HL-60 (cell line): ENCODE measurements around the gene OIT3.

ENCODE experiments used
- DNase-seq, 2 experiments: peaks; one replicate each; pipeline ENCODE4 v3.0.0-alpha.2; 2010 to 2020; ENCODE audit warnings: low read depth in 1 of 2, low spot score in 1 of 2
- H3K27ac ChIP-seq: fragments of 250-450 bp; sonication (Bioruptor Pico); replicated peaks from 2 replicates; pipeline ENCODE4 v1.5.1; 2020; ENCODE audit warnings: mild to moderate bottlenecking, moderate library complexity
- H3K27me3 ChIP-seq: fragments of 250-450 bp; sonication (Bioruptor Pico); 2 replicates; pipeline ENCODE4 v1.5.1; 2021; ENCODE audit warnings: mild to moderate bottlenecking, moderate library complexity; ENCODE audit not compliant: insufficient read depth, poor library complexity, severe bottlenecking
- H3K4me3 ChIP-seq: replicated peaks from 2 replicates; pipeline ENCODE4 v1.5.1; 2011; ENCODE audit warnings: mild to moderate bottlenecking, control low read depth, low read length; ENCODE audit not compliant: insufficient read depth
- GABPA ChIP-seq: IDR thresholded peaks from 2 replicates; pipeline ENCODE4 v1.6.1; 2012; ENCODE audit warnings: low read depth
- POLR2AphosphoS5 ChIP-seq: IDR thresholded peaks from 2 replicates; pipeline ENCODE4 v1.6.1; 2012; ENCODE audit warnings: low read depth
- REST ChIP-seq: IDR thresholded peaks from 2 replicates; pipeline ENCODE4 v1.6.1; 2012; ENCODE audit warnings: low read depth; ENCODE audit not compliant: insufficient replicate concordance
- SPI1 ChIP-seq: IDR thresholded peaks from 2 replicates; pipeline ENCODE4 v1.6.1; 2012; ENCODE audit warnings: low read depth, mild to moderate bottlenecking, borderline replicate concordance
- TF ChIP-seq, protein P1 (sequence below): IDR thresholded peaks from one replicate; pipeline ENCODE4 v1.5.1; 2011; ENCODE audit warnings: low read length, control low read depth, inconsistent platforms; ENCODE audit not compliant: insufficient read depth

OIT3 gene

GRCh38 chr10:72855129-72855528, 38.4 kb upstream of the OIT3 start:
- DNase-seq, result no peak
- Histone ChIP-seq H3K27ac (no peak overlapping the region), H3K27me3 (no peaks in the 10 kb centered on the region), H3K4me3 (no peak overlapping the region)
- TF ChIP-seq GABPA, result no peak
- TF ChIP-seq POLR2AphosphoS5, result no peak
- no peak for TF ChIP-seq SPI1
- TF ChIP-seq REST, result no peak
- TF ChIP-seq, protein P1, sequence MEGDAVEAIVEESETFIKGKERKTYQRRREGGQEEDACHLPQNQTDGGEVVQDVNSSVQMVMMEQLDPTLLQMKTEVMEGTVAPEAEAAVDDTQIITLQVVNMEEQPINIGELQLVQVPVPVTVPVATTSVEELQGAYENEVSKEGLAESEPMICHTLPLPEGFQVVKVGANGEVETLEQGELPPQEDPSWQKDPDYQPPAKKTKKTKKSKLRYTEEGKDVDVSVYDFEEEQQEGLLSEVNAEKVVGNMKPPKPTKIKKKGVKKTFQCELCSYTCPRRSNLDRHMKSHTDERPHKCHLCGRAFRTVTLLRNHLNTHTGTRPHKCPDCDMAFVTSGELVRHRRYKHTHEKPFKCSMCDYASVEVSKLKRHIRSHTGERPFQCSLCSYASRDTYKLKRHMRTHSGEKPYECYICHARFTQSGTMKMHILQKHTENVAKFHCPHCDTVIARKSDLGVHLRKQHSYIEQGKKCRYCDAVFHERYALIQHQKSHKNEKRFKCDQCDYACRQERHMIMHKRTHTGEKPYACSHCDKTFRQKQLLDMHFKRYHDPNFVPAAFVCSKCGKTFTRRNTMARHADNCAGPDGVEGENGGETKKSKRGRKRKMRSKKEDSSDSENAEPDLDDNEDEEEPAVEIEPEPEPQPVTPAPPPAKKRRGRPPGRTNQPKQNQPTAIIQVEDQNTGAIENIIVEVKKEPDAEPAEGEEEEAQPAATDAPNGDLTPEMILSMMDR, result no peak

DNA sequence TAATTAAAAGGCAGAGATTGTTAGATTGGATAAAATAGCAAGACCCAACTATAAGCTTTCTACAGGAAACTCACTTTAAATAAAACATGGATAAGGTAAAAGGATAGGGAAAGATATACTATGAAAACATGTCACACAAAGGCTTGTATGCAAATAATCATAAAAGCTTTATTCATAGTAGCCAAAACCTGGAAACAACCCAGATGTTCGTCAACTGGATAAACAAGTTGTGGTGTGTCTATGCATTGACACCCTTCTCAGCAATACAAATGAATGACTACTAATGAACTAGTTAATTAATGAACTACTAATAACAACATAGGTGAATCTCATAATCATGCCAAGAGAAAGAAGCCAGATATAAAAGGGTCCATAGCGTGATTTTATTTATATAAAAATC, 37.7 kb upstream of the OIT3 start:
- DNase-seq, result no peak
- TF ChIP-seq REST (no peak), POLR2AphosphoS5 (no peak), SPI1 (no peak), GABPA (no peak)
- TF ChIP-seq, protein P1, result no peak
- H3K4me3 ChIP-seq, result no peak overlapping the region
- no peak overlapping the region for H3K27ac ChIP-seq
- no peaks in the 10 kb centered on the region for H3K27me3 ChIP-seq

GRCh38 chr10:72858067-72858466, 35.5 kb upstream of the OIT3 start:
- no peak for TF ChIP-seq REST
- no peak for TF ChIP-seq SPI1
- TF ChIP-seq, protein P1, result no peak
- TF ChIP-seq POLR2AphosphoS5, result no peak
- TF ChIP-seq GABPA, result no peak
- no peak overlapping the region for H3K4me3 ChIP-seq
- no peak for DNase-seq
- H3K27me3 ChIP-seq, result no peaks in the 10 kb centered on the region
- no peak overlapping the region for H3K27ac ChIP-seq
